NCI-H2107 treated with DMSO at 0.1 percent for 48 hours (cell line): ENCODE measurements around the gene KIF1A.
"Not testable (repeated sequence)": the region's sequence is repeated elsewhere in the genome, so short reads cannot be mapped to it uniquely, and the experiment has no call there.

Experiments used
- DNase-seq: peaks from one replicate; lab custom pipeline; 2025; ENCODE audit not compliant: unreplicated experiment; lab: John Stamatoyannopoulos, UW

Gene KIF1A

GRCh38 chr2:240687741-240688552 lies 132.1 kb downstream of the KIF1A start:
- DNase-seq = no peak

GRCh38 chr2:240687045-240687740 lies 132.8 kb downstream of the KIF1A start:
- DNase-seq = no peak

GRCh38 chr2:240686460-240686859 lies 133.6 kb downstream of the KIF1A start:
- no peak for DNase-seq

DNA sequence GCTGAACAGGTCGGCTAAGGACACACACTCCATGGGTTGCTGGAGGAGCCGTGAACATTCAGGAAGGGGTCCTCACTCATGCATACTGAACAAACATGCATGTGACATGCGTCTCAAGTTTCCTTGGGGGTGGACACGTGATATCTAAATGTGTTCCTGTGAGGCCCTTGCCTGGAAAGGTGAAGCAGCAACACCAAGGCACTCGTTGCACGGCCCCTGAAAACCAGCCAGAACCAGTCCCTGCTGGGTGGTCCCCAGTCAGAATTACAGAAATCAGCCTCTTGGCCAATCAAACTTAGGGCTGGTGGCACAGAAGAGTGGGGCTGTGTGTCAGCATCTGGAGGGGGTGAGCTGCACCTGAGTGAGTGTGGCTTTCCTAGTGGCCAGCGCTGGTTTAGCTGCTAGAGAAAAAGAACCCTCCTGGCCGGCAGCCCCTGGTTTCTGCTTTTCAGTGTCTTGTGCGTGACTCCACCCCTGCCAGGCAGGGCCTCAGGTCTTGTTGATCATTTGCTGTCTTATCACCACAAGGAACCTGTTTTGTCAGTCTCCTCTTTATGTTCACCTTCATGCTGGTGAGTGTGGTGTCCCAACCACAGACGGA lies 134.1 kb downstream of the KIF1A start:
- no peak for DNase-seq

GRCh38 chr2:240683980-240684728 lies 135.9 kb downstream of the KIF1A start:
- DNase-seq = not testable (repeated sequence)

DNA sequence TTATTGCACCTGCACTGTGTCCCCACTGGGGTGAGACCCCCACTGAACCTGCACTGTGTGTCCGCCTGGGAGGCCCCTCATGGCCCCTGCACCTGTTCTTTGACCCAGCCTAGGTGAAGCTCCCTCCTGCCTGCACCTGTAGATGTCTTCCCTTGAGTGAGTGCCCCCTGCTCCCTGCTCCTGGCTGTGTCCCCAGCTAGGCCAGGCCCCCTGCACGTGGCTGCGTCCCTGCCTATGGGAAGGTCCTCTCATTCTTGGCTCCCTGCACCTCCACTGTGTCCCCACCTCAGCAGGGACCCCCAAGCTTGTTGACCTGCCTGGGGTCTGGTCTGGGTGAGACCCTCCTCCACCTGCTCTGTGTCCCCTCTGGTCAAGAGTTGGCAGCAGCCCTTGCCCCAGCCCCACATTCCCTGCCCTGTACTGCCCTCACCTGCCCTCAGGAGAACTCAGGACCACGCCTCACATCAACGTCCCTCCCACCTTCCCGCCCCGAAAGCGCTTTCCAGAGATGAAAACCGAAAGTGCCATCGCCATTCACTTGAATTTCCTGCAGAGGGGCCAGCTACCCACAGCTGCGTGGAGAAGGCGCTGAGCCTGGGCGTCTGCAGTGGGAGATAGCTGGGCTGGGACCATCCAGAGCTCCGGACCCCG lies 136.6 kb downstream of the KIF1A start:
- DNase-seq = not testable (repeated sequence)

- DNase-seq = not testable (repeated sequence)
Measured at GRCh38 chr2:240682431-240683224, 137.4 kb downstream of the KIF1A start, which contains the start of gene AQP12B. TSS of gene AQP12B (minus strand) at chr2:240682885. CDS start at chr2:240682837, 48 bp downstream.

- not testable (repeated sequence) for DNase-seq
Measured at GRCh38 chr2:240680185-240680584, 139.8 kb downstream of the KIF1A start.

GRCh38 chr2:240678909-240679308 lies 141.1 kb downstream of the KIF1A start:
- not testable (repeated sequence) for DNase-seq

DNA sequence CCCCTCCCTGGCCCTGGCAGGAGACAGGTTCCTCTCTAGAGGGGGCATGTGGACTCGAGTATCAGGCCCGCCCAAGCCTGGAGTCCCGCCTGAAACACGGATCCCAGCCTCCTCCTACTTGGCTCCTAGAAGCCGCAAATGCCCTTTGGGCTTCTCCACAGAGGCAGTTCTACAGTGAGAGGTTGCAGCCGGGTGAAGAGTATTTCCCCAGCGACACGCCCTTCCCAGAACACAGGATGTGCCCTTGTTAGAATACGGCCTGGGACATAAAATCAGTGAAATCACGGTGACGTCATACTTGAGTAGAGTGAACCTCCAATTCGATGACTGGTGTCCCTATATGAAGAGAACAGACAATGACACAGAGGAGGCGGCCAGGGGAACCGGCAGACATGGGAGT lies 142.0 kb downstream of the KIF1A start:
- not testable (repeated sequence) for DNase-seq

GRCh38 chr2:240675345-240675744 lies 144.7 kb downstream of the KIF1A start:
- not testable (repeated sequence) for DNase-seq

GRCh38 chr2:240674461-240675184 lies 145.4 kb downstream of the KIF1A start:
- DNase-seq = not testable (repeated sequence)

DNA sequence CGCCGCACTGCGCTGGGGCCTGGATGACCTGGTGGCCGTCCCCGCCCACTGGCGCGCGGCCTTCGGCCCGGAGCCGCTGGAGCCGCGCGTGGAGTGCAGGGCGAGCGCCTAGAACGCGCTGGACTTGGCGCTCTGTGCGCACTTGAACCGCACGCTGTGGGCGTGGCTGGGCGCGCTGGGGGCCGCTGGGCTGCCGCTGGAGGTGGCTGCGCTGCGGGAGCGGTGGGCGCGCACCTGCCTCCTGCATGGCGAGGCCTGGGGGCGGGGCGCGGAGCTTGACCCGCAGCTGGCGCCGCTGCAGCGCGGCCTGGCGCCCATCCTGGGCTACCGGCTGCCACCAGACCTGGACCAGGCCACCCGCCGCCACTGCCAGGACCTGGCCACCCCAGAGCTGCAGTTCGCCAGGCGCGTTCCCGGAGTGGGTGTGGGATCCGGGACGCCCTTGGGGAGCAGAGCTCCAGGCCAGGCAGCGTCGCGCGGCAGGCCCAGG lies 147.3 kb downstream of the KIF1A start:
- DNase-seq = no peak

DNA sequence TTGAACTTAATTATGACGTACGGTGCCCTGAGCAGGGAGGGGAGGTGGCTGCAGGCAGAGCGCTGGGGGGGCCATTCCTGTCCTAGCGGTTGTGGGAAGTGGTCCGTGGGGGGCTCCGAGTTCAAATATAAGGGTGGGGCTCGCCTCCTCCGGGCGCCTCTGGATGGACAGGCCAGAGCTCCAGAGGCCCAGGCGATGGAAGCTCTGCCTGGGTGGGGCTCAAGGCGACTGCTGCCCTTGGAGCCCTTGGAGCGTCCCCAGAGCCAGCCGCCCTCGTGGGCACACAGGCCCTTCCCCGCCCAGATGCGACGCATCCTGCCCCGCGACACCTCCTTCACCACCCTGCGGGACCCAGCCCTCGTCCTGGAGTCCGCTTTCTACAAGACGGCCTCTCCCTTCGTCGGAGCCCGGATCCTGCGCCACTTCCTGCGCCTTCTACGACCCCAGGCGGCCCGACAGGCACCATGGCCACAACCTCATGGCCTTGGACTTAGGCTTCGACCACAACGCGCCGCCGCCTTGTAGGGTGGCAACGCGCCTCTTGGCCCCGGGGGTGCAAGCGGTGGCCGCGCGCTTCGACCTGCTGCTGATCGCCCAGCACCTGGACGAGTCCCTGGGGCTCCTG lies 147.8 kb downstream of the KIF1A start:
- no peak for DNase-seq

DNA sequence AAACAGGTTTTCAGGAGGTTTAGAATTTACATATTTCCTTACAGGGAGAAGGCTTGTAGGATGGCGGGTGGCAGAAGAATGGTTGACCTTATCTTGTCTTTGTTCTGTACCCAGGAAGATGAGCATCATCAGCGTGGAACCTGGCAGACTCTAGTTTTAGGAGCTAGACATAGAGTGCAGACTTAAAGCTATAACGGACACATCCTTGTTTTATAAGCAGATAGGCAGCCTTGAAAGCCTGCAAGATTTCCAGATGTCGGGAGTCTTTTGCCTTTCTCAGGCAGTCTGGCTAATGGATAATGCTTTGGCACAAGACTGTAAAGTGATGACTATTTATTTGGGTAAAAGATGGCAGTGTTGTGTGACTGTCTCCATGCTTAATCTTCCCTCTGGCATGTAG lies 149.1 kb downstream of the KIF1A start:
- no peak for DNase-seq

GRCh38 chr2:240670402-240670801 lies 149.6 kb downstream of the KIF1A start:
- no peak for DNase-seq

DNA sequence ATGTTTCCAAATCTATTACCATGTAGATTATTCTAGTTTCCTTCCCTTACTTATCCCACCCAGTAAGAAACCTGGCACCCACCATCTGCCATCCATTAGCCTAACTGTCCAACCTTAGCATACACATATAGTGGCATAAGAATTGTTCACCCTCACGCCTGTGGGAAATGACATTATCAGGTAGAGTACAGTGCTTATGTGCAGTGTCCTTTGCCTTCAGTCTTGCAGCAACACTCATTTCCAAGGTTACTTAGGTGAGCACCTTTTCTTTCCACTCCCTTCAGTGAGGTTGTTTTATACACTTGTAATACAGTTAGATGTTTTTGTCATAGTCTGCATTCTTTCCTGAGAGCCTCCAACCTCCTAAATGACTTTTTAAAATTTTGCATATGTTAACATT lies 155.4 kb downstream of the KIF1A start:
- no peak for DNase-seq
